Panc1 (cell line): Measurements from ENCODE around the gene FAM193A. TPM values are rescaled to one million over a fixed set of nuclear protein-coding genes. Genes with fewer than 3 reads are reported as not detected.

Source experiments
- ATAC-seq: fragments of 200-7000 bp; cut with Tn5 transposase; 2 replicates; pipeline ENCODE4 v1.9.1; 2020; ENCODE audit warnings: mild to moderate bottlenecking, moderate library complexity
- BruUV-seq: library from RNA; stranded (reverse); fragments of 400-500 nt; replicated peaks from 2 replicates; lab custom pipeline; 2021; lab: Mats Ljungman, UMichigan
- CTCF ChIA-PET: fragments of 300-600 bp; sonication (Branson Sonifier 250); formaldehyde crosslinking; loops from one replicate; lab custom pipeline; 2022; ENCODE audit warnings: antibody characterized with exemption; lab: Charles Lee
- POLR2A ChIA-PET: fragments of 300-600 bp; sonication (Branson Sonifier 250); formaldehyde crosslinking; loops from one replicate; lab custom pipeline; 2022; ENCODE audit warnings: antibody characterized with exemption; lab: Charles Lee
- DNase-seq: peaks from one replicate; pipeline ENCODE4 v3.0.0-alpha.2; 2010; ENCODE audit warnings: low read depth, low spot score
- H3K27ac ChIP-seq: 2 replicates; pipeline ENCODE4 v1.5.1; 2011; ENCODE audit warnings: mild to moderate bottlenecking, low read length, inconsistent platforms
- H3K27me3 ChIP-seq: fragments of 200-500 bp; sonication (Bioruptor generic); 2 replicates; pipeline ENCODE4 v1.6.0; 2014; ENCODE audit warnings: low read length, inconsistent platforms; ENCODE audit not compliant: control insufficient read depth, insufficient read depth
- H3K36me3 ChIP-seq: fragments of 200-500 bp; sonication (Bioruptor generic); 2 replicates; pipeline ENCODE4 v1.5.1; 2014; ENCODE audit warnings: inconsistent platforms, mild to moderate bottlenecking, low read length, moderate library complexity; ENCODE audit not compliant: control insufficient read depth, insufficient read depth
- H3K4me1 ChIP-seq: 2 replicates; pipeline ENCODE4 v1.5.1; 2011; ENCODE audit warnings: inconsistent platforms, mild to moderate bottlenecking, low read length, moderate library complexity; ENCODE audit not compliant: control insufficient read depth, insufficient read depth
- H3K4me3 ChIP-seq, 2 experiments: 2 replicates each; pipeline ENCODE4 v1.5.1; 2011 to 2012; ENCODE audit warnings: low read depth in 2 of 2, low read length in 2 of 2, mild to moderate bottlenecking in 2 of 2, inconsistent platforms in 1 of 2, moderate library complexity in 1 of 2
- H3K9me3 ChIP-seq: fragments of 200-500 bp; sonication (Bioruptor generic); 2 replicates; pipeline ENCODE4 v1.5.1; 2014; ENCODE audit warnings: low read depth, mild to moderate bottlenecking, inconsistent platforms, low read length, moderate library complexity; ENCODE audit not compliant: control insufficient read depth, insufficient read depth
- CTCF ChIP-seq: fragments of 450-650 bp; IDR thresholded peaks from 2 replicates; pipeline ENCODE4 v1.5.1; 2017; ENCODE audit warnings: mild to moderate bottlenecking
- POLR2AphosphoS5 ChIP-seq: IDR thresholded peaks from 2 replicates; pipeline ENCODE4 v1.6.1; 2012; ENCODE audit warnings: mild to moderate bottlenecking, low read depth, low read length, moderate library complexity
- REST ChIP-seq, 2 experiments: IDR thresholded peaks; 2 replicates each; pipeline ENCODE4 v1.6.1; 2011 to 2012; ENCODE audit warnings: low read depth in 2 of 2, control low read depth in 1 of 2, low read length in 1 of 2, mild to moderate bottlenecking in 1 of 2, moderate library complexity in 1 of 2; ENCODE audit not compliant: insufficient read depth in 1 of 2
- SIN3A ChIP-seq: IDR thresholded peaks from 2 replicates; pipeline ENCODE4 v1.6.1; 2012; ENCODE audit warnings: low read depth, mild to moderate bottlenecking, low read length, moderate library complexity, borderline replicate concordance; ENCODE audit not compliant: insufficient read depth
- TCF7L2 ChIP-seq: IDR thresholded peaks from 2 replicates; pipeline ENCODE4 v1.6.1; 2011; ENCODE audit warnings: mild to moderate bottlenecking, low read depth, low read length, inconsistent platforms
- in situ Hi-C: cut with HindIII; loops from 2 replicates; pipeline ENCODE4 v1.10.0; 2016; ENCODE audit warnings: low sequenced_read_pairs, low pct_unique_long_range_greater_than_20kb
- intact Hi-C: fragments of 100-400 bp; cut with micrococcal nuclease; formaldehyde crosslinking; loops from one replicate; pipeline ENCODE4 v1.10.0; 2022; ENCODE audit not compliant: unreplicated experiment
- total RNA-seq: library from RNA; stranded (reverse); gene quantifications from one replicate; pipeline ENCODE4 v1.2.1, GENCODE V29; 2021; ENCODE audit not compliant: unreplicated experiment

FAM193A gene
- total RNA-seq, 1 experiment from 2014 or later = 25.7 TPM

- no peak for DNase-seq
- intact Hi-C loops = no loop called here
- no peak overlapping the region for H3K27ac ChIP-seq
- peaks cover 8% of the 10 kb centered on the region for H3K36me3 ChIP-seq
- H3K4me1 ChIP-seq = no peaks in the 10 kb centered on the region
- ChIA-PET POLR2A (interaction anchor here (0.7 kb wide), 1 partner anchor 156 kb away, joined by 17 read pairs; the partner anchor contains the start of gene FAM193A), CTCF (no interaction called here)
- H3K4me3 ChIP-seq = no peak overlapping the region
- TF ChIP-seq REST (IDR thresholded peaks at IDR 0.05; ENCODE audit: insufficient read depth in 1 of 2, low read depth in 2 of 2, low read length in 1 of 2) (no peak), POLR2AphosphoS5 (no peak), TCF7L2 (no peak)
- in situ Hi-C loops = no loop called here
- no peak for ATAC-seq
- BruUV-seq = no TSS peak
- H3K27me3 ChIP-seq = no peaks in the 10 kb centered on the region
- no peaks in the 10 kb centered on the region for H3K9me3 ChIP-seq
Observed at GRCh38 chr4:2691952-2692435, 155.5 kb downstream of the FAM193A start.

DNA sequence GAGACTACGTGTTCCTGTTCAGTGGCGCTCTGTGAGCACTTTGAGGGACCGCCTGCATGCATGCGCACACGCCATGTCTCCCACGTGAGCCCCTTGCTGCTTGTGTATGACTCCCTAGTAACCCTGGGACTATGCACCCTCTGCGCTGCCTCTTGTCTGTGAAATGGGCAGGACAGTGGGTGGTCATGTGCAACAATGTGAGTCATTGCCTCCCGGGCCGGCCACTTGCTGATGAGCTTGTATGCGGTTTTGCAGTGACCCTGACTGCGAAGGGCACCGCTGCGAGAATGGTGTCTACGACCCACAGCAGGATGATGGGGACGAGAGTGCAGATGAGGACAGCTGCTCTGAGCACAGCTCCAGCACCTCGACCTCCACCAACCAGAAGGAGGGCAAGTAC lies 158.2 kb downstream of the FAM193A start:
- Histone ChIP-seq H3K36me3 (peaks cover 11% of the 10 kb centered on the region), H3K27ac (no peak overlapping the region), H3K27me3 (no peaks in the 10 kb centered on the region), H3K4me1 (no peaks in the 10 kb centered on the region), H3K9me3 (no peaks in the 10 kb centered on the region), H3K4me3 (no peak overlapping the region)
- BruUV-seq = no TSS peak
- intact Hi-C loops = no loop called here
- ChIA-PET POLR2A (no interaction called here), CTCF (no interaction called here)
- DNase-seq = no peak
- no peak for TF ChIP-seq POLR2AphosphoS5
- TF ChIP-seq SIN3A = no peak
- TF ChIP-seq CTCF = no peak
- TF ChIP-seq REST (IDR thresholded peaks at IDR 0.05; ENCODE audit: insufficient read depth in 1 of 2, low read depth in 2 of 2, low read length in 1 of 2) = no peak
- TF ChIP-seq TCF7L2 = no peak
- ATAC-seq = no peak
- in situ Hi-C loops = no loop called here
